ENCODE results near the gene SFXN2. TPM values are rescaled to one million over a fixed set of nuclear protein-coding genes. Genes with fewer than 3 reads are reported as not detected.

Gene SFXN2
- total RNA-seq, 2 experiments from 2014 or later: 38.1 to 45.1 TPM

GRCh38 chr10:102673236-102673818, 41.1 kb upstream of the SFXN2 start:
- Histone ChIP-seq H3K79me2 (ENCODE audit: insufficient read depth, low read depth, low read length) (no peaks in the 10 kb centered on the region), H3K4me3 (ENCODE audit: low read depth, low read length, poor library complexity, severe bottlenecking) (no peak overlapping the region), H3K9me3 (ENCODE audit: low read length) (no peaks in the 10 kb centered on the region), H2AFZ (ENCODE audit: low read length) (no peak overlapping the region), H4K20me1 (ENCODE audit: insufficient read depth, low read length) (no peaks in the 10 kb centered on the region), H3K4me1 (ENCODE audit: insufficient read depth, low read length, poor library complexity, severe bottlenecking) (peaks cover 14% of the 10 kb centered on the region), H3K4me2 (ENCODE audit: low read length) (no peak overlapping the region), H3K27ac (ENCODE audit: low read depth, low read length, poor library complexity, severe bottlenecking) (no peak overlapping the region), H3K9me2 (ENCODE audit: insufficient read depth, low read length) (no peaks in the 10 kb centered on the region), H3K36me3 (ENCODE audit: insufficient read depth, low read length) (peaks cover 3% of the 10 kb centered on the region; the same call in 1 of the 2 replicates)
- no peak for DNase-seq (ENCODE audit: low spot score)
- POLR2A ChIA-PET: interaction anchor here (0.6 to 1.5 kb wide), 4 partner anchors 16 to 1394 kb away, joined by 3 to 5 read pairs (median 4); no protein-coding TSS in a partner anchor
- no TSS peak for BruUV-seq (replicated peaks)
- CTCF ChIA-PET (ENCODE audit: unreplicated experiment): no interaction called here
- no peak for TF ChIP-seq CTCF (conservative IDR thresholded peaks at IDR 0.05; ENCODE audit: low read length)
- TF ChIP-seq EZH2phosphoT487 (IDR thresholded peaks at IDR 0.05; ENCODE audit: borderline replicate concordance, low read depth, low read length): no peak
- intact Hi-C loops (cut with micrococcal nuclease; ENCODE audit: unreplicated experiment): no loop called here

GRCh38 chr10:102673819-102674511, 40.5 kb upstream of the SFXN2 start:
- Histone ChIP-seq H3K9me3 (ENCODE audit: low read length) (no peaks in the 10 kb centered on the region), H3K9me2 (ENCODE audit: insufficient read depth, low read length) (no peaks in the 10 kb centered on the region), H3K4me1 (ENCODE audit: insufficient read depth, low read length, poor library complexity, severe bottlenecking) (peaks cover 19% of the 10 kb centered on the region), H4K20me1 (ENCODE audit: insufficient read depth, low read length) (no peaks in the 10 kb centered on the region), H3K27ac (ENCODE audit: low read depth, low read length, poor library complexity, severe bottlenecking) (no peak overlapping the region), H3K79me2 (ENCODE audit: insufficient read depth, low read depth, low read length) (no peaks in the 10 kb centered on the region), H3K4me2 (ENCODE audit: low read length) (no peak overlapping the region), H2AFZ (ENCODE audit: low read length) (no peak overlapping the region), H3K4me3 (ENCODE audit: low read depth, low read length, poor library complexity, severe bottlenecking) (no peak overlapping the region), H3K36me3 (ENCODE audit: insufficient read depth, low read length) (peaks cover 3% of the 10 kb centered on the region; the same call in 1 of the 2 replicates)
- intact Hi-C loops (cut with micrococcal nuclease; ENCODE audit: unreplicated experiment): no loop called here
- ChIA-PET POLR2A (interaction anchor here (0.6 to 1.5 kb wide), 4 partner anchors 17 to 1393 kb away, joined by 3 to 5 read pairs (median 4); no protein-coding TSS in a partner anchor), CTCF (ENCODE audit: unreplicated experiment) (no interaction called here)
- TF ChIP-seq EZH2phosphoT487 (IDR thresholded peaks at IDR 0.05; ENCODE audit: borderline replicate concordance, low read depth, low read length) (no peak), CTCF (conservative IDR thresholded peaks at IDR 0.05; ENCODE audit: low read length) (no peak)
- no TSS peak for BruUV-seq (replicated peaks)
- DNase-seq (ENCODE audit: low spot score): no peak

GRCh38 chr10:102674566-102674965, 39.9 kb upstream of the SFXN2 start:
- Histone ChIP-seq H3K4me1 (ENCODE audit: insufficient read depth, low read length, poor library complexity, severe bottlenecking) (peaks cover 22% of the 10 kb centered on the region), H3K4me2 (ENCODE audit: low read length) (no peak overlapping the region)
- intact Hi-C loops (cut with micrococcal nuclease; ENCODE audit: unreplicated experiment): no loop called here

More at GRCh38 chr10:102674566-102674965, 39.9 kb upstream of the SFXN2 start:
- no TSS peak for BruUV-seq (replicated peaks)
- DNase-seq (ENCODE audit: low spot score): no peak
- Histone ChIP-seq H3K9me3 (ENCODE audit: low read length) (no peaks in the 10 kb centered on the region), H2AFZ (ENCODE audit: low read length) (no peak overlapping the region), H3K79me2 (ENCODE audit: insufficient read depth, low read depth, low read length) (no peaks in the 10 kb centered on the region), H3K36me3 (ENCODE audit: insufficient read depth, low read length) (peaks cover 3% of the 10 kb centered on the region; the same call in 1 of the 2 replicates), H3K27ac (ENCODE audit: low read depth, low read length, poor library complexity, severe bottlenecking) (no peak overlapping the region), H3K9me2 (ENCODE audit: insufficient read depth, low read length) (no peaks in the 10 kb centered on the region), H4K20me1 (ENCODE audit: insufficient read depth, low read length) (no peaks in the 10 kb centered on the region), H3K4me3 (ENCODE audit: low read depth, low read length, poor library complexity, severe bottlenecking) (no peak overlapping the region)
- POLR2A ChIA-PET: interaction anchor here (1.4 to 1.5 kb wide), 2 partner anchors 18 to 39 kb away, joined by 3 to 4 read pairs; no protein-coding TSS in a partner anchor
- TF ChIP-seq CTCF (conservative IDR thresholded peaks at IDR 0.05; ENCODE audit: low read length): no peak
- no peak for TF ChIP-seq EZH2phosphoT487 (IDR thresholded peaks at IDR 0.05; ENCODE audit: borderline replicate concordance, low read depth, low read length)
- CTCF ChIA-PET (ENCODE audit: unreplicated experiment): interaction anchor here (1.3 kb wide), 1 partner anchor 10 kb away, joined by 3 read pairs; no protein-coding TSS in a partner anchor
